ENCODE data around the gene TMEM14C.

The TMEM14C gene

DNA sequence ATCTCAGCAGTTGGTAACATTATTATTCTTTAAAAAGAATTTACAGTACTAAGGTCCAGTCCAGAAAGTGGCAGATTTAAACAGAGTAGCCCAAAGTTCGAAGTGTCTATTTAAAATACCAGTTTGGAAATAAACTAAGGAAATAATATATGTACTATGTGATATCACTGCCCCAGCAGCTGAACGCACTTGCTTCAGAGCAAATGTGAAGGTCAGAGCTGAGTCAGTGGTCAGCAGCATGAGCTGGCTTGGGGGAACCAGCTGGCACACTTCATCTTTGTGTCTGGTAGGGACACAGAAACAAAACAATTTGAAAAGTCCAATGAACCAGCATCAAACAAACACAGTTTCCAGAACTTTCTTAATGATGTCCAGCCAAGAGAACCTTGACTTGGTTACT, 40.1 kb downstream of the TMEM14C start:
- DNase-seq, result no peak

- DNase-seq, result no peak
Observed at GRCh38 chr6:10769419-10769818, 46.5 kb downstream of the TMEM14C start.

- no peak for DNase-seq
Observed at GRCh38 chr6:10771371-10771894, 48.6 kb downstream of the TMEM14C start.

GRCh38 chr6:10778230-10778629, 55.4 kb downstream of the TMEM14C start:
- no peak for DNase-seq

- no peak for DNase-seq
Observed at GRCh38 chr6:10779076-10779475, 56.2 kb downstream of the TMEM14C start.
